Measurements from ENCODE around the gene SMYD3. TPM values are rescaled to one million over a fixed set of nuclear protein-coding genes. Genes with fewer than 3 reads are reported as not detected.

The SMYD3 gene
- total and polyA plus RNA-seq, 9 of the 15 experiments (the other 6 are each of a cell fraction or from before 2014, with no cell fraction given): 128 to 440 (median 197) TPM

DNA sequence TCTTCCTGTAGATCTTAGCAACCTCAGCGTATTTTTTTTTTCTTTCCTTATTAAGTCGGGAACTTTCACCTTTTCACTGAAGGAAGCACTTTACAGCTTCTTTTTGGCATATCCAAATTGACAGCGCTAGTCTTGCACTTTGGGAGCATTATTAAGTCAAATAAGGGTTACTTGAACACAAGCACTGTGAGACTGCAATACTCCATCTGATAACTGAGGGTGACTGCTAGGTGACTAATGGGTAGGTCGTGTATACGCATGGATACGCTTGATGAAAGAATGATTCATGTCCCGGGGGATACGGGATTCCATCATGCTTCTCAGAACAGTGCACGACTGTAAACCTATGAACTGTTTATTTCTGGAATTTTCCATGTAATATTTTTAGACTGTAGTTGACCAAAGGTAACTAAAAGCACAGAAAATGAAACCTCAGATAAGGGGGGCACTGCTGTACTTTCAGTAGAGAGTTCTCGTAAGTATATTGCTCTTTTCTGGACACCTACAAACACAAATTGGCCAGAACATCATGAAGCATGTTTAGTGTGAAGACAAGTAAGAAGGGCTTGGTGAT, 364.7 kb downstream of the SMYD3 start (continued):
- TF ChIP-seq ZNF280A (IDR thresholded peaks at IDR 0.05; ENCODE audit: low read depth, partially characterized antibody): no peak
- TF ChIP-seq, protein P1, sequence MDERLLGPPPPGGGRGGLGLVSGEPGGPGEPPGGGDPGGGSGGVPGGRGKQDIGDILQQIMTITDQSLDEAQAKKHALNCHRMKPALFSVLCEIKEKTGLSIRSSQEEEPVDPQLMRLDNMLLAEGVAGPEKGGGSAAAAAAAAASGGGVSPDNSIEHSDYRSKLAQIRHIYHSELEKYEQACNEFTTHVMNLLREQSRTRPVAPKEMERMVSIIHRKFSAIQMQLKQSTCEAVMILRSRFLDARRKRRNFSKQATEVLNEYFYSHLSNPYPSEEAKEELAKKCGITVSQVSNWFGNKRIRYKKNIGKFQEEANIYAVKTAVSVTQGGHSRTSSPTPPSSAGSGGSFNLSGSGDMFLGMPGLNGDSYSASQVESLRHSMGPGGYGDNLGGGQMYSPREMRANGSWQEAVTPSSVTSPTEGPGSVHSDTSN (CRISPR knock-in tag; IDR thresholded peaks at IDR 0.05; ENCODE audit: low read depth): no peak
- TF ChIP-seq, protein P1 (tag; conservative IDR thresholded peaks at IDR 0.05; ENCODE audit: low read depth): peak; percentile 98
- TF ChIP-seq MEF2D (tag; conservative IDR thresholded peaks at IDR 0.05; ENCODE audit: low read depth): peak; percentile 52; the same call in 1 of the 2 replicates
- TF ChIP-seq RBM25 (IDR thresholded peaks at IDR 0.05; ENCODE audit: low read depth, low read length, severe bottlenecking): no peak
- TF ChIP-seq FOXA1 (IDR thresholded peaks at IDR 0.05; ENCODE audit: borderline replicate concordance): no peak
- peak; percentile 78 for TF ChIP-seq SMAD1 (IDR thresholded peaks at IDR 0.05; ENCODE audit: low read depth, low read length, partially characterized antibody)
- TF ChIP-seq SMAD4 (CRISPR knock-in tag; conservative IDR thresholded peaks at IDR 0.05): peak; percentile 35; the same call in 1 of the 2 replicates
- TF ChIP-seq STAT5A (IDR thresholded peaks at IDR 0.05; ENCODE audit: borderline replicate concordance, low read length): peak; percentile 56; the same call in 1 of the 2 replicates
- no peak for TF ChIP-seq IRF1 (CRISPR knock-in tag; IDR thresholded peaks at IDR 0.05; ENCODE audit: borderline replicate concordance)
- TF ChIP-seq ARNT (IDR thresholded peaks at IDR 0.05): peak; percentile 49 to 66; a peak in 2 of 4 replicates
- TF ChIP-seq CBX2 (IDR thresholded peaks at IDR 0.05; ENCODE audit: insufficient read depth, low read length, poor library complexity, severe bottlenecking): no peak
- TF ChIP-seq NFE2 (IDR thresholded peaks at IDR 0.05; ENCODE audit: low read depth): peak; percentile 92
- TF ChIP-seq, protein P2, sequence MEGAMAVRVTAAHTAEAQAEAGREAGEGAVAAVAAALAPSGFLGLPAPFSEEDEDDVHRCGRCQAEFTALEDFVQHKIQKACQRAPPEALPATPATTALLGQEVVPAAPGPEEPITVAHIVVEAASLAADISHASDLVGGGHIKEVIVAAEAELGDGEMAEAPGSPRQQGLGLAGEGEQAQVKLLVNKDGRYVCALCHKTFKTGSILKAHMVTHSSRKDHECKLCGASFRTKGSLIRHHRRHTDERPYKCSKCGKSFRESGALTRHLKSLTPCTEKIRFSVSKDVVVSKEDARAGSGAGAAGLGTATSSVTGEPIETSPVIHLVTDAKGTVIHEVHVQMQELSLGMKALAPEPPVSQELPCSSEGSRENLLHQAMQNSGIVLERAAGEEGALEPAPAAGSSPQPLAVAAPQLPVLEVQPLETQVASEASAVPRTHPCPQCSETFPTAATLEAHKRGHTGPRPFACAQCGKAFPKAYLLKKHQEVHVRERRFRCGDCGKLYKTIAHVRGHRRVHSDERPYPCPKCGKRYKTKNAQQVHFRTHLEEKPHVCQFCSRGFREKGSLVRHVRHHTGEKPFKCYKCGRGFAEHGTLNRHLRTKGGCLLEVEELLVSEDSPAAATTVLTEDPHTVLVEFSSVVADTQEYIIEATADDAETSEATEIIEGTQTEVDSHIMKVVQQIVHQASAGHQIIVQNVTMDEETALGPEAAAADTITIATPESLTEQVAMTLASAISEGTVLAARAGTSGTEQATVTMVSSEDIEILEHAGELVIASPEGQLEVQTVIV (CRISPR knock-in tag; IDR thresholded peaks at IDR 0.05; ENCODE audit: borderline replicate concordance): peak; percentile 73; the same call in 1 of the 2 replicates
- peak in 1 of 2 experiments; percentile 80; a peak in 1 of 4 replicates for TF ChIP-seq MCM7 (IDR thresholded peaks at IDR 0.05)
- no peak for TF ChIP-seq ATF1 (CRISPR knock-in tag; IDR thresholded peaks at IDR 0.05)
- TF ChIP-seq ATF1 (tag; IDR thresholded peaks at IDR 0.05): peak; percentile 71

Data from K562 (cell line).